ENCODE results near the gene NOL11.
A peak's percentile ranks its signal among the peaks of the same experiment; 100 is the strongest.
"Not testable (repeated sequence)": the region's sequence is repeated elsewhere in the genome, so short reads cannot be mapped to it uniquely, and the experiment has no call there.

Gene NOL11

DNA sequence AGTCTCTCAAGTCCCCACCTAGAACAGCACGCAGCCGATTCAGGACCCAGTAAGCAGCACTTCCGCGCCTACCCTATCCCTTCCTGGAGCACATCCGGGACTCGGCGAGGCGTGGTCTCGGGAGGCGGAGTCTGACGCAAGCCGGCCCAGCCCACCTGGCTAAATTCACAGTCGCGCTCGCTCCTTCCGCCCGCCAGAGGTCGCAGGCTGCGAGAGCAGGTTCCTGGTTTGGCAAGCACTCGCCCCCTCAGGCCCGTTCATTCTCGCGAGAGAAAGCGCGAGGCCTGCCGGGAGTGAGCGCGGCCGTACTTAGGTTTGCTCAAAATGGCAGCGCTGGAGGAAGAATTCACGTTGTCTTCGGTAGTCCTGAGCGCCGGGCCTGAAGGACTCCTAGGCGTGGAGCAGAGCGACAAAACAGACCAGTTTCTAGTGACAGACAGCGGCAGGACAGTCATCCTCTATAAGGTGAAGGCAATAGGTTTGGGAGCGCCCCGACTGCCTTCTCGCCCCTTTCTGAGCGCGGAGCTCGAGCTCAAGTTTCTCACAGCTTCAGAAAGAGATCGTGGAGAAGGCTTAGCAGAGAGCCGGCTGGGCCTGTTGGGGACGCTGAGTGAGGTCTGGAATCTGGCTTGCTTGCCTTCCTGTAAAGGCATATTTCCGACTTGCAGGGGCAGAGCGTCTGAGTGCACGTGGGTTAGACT, at the start of gene NOL11:
TSS of gene NOL11 (plus strand) at position 313 of the 701 bp plus-strand sequence. CDS start at position 325, 12 bp downstream.
- DNase-seq = peak; percentile 99

- no peak for DNase-seq
These were observed 46.2 kb upstream of the NOL11 start for GRCh38 chr17:67671493-67671892.

DNA sequence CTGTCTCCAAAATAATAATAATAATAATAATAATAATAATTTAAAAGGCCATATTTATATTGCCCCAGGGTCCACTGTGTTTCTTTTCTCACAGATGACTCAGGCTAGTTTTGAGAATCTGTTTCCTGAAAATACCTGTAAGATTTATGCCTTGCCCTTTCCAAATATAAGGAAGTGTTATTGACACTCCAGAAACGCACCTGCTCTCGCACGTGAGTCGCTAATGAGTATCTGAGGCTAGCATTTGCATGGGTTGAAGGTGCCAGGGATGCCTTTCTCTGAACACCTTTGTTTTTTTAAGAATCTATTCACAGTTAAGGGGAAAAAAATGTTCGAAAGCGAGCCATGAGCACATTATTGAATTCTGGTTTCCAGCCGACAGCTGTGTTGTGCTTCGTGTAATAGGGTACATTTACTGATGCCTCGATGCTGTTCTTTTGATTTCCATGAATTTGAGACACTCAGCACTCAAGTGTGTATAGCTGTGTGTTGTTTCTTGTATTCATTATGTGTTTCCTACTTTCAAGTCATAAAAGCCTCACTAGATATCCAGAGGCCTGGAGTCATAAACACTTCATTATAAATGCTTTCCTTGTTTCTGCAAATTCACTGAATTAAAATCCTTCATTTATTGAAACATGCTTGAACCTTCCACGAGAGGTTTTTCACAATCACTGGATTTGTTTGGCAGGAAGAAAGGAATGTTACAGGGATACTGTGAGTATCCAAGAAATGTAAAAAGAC, 45.0 kb upstream of the NOL11 start:
- no peak for DNase-seq

DNA sequence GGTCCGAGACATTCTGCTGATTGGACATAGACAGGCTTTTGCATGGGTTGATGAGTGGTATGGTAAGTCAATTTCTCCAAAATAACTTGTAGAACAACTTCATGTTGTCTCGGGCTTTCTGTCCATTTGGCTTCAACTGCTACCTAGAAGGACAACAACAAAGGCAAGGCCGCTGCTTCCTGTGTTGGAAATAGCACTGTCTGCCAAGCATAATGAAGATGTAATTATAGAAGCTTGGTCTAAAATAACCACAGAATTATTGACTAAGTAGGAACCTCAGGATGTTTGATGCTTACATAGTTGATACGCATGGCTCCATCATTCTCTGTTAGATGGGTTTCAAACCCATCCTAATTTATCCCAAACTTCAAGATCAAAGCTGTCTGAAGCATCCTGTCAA, 42.3 kb upstream of the NOL11 start:
- no peak for DNase-seq

GRCh38 chr17:67676305-67676704, 41.4 kb upstream of the NOL11 start:
- no peak for DNase-seq

DNA sequence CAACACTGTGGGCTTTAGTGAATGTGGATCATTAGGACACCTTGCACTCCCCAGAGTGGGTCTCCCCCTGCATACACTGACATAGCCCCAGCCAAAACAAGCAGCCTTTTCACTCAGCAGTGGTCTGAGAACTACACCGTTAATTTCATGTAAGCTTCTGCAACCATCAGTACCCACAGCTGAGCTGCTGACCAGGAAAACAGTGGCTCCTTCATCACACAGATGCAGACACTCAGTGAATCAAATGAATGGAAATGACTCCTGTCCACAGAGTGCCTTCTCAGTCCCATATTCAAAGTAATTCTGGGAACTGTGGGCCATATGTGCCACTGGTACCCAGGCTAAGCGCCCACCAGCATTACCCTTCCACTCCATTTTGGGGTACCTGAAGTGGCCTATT, 39.3 kb upstream of the NOL11 start:
- DNase-seq = no peak

DNA sequence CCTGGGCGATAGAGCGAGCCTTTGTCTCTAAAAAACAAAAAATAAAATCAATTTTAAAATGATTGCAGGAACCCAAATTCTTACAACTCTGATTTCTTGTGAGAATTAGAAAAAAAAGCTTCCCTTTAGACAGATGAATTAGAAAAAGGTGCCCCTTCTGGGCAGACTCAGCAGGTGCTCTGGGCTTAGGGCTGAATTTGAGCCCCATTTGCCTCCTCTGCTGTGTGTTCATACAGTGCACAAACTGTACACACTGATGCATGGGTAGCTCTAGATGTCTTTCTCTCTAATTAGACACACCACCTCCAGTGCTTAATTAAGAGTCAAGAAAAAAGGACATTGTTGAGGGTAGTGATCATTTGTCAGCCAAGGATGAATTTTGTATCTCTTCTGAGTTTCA, 38.5 kb upstream of the NOL11 start:
- no peak for DNase-seq

DNA sequence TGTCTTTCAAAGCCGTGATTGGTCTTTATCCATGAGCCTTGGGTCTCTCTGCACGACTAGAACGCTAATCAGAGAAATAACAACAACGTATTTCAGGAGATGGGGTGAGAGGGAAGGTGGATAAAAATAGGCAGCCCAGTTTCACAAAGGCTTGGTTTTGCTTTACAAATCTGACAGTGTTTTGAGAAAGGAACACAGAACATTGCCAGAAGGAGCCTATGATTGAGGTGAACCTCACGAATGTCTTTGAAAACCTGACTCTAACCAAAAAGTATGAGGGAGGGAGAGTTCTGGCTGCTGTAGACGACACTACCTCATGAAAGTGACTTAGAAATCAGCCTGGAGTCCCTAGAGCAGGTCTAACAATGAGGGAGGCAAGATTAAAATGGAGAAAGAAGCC, 38.0 kb upstream of the NOL11 start:
- no peak for DNase-seq

- DNase-seq = no peak
These were observed 37.1 kb upstream of the NOL11 start for GRCh38 chr17:67680445-67681224.

- no peak for DNase-seq
These were observed 35.5 kb upstream of the NOL11 start for GRCh38 chr17:67682196-67682595.

DNA sequence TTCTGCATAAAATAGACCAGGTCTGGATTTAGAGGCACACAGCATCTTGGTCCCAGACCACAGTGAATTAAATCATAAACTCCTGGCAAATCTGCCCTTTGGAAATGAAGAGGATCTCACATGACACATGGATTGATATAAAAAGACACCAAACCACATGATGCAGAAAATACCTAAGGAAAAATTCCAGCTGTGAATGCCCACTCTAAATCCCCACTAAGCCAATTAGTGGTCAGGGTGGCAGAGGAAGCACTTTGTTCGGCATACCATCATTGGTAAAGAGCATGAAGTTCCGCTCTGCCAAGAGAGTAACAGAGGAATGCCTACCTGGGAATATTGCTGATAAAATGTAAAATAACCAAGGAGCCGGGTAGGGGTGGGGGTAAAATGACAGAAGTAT, 32.4 kb upstream of the NOL11 start:
- no peak for DNase-seq

- no peak for DNase-seq
These were observed 31.5 kb upstream of the NOL11 start for GRCh38 chr17:67686241-67686640.

GRCh38 chr17:67687511-67687910, 30.2 kb upstream of the NOL11 start:
- no peak for DNase-seq

GRCh38 chr17:67689534-67690177, 28.1 kb upstream of the NOL11 start:
- DNase-seq = peak; percentile 56

DNA sequence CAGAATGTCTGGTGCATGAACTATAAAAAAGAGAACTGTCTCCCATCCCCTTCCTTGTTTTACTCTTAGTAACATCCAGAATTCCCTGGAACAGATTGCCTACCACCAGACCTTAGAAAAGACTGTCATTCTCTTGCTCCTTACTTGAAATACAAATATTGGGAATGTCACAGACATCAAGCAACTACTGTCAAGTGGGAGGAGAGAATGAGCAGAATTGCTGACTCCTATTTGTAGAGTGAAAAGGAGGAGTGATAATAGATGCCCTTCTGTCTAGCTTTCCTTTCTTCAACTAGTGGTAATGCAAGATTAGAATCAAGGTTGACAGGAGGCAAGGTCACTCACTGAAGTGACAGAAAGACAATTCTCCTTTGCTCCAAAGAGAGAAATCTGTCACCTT, 23.9 kb upstream of the NOL11 start:
- no peak for DNase-seq

DNA sequence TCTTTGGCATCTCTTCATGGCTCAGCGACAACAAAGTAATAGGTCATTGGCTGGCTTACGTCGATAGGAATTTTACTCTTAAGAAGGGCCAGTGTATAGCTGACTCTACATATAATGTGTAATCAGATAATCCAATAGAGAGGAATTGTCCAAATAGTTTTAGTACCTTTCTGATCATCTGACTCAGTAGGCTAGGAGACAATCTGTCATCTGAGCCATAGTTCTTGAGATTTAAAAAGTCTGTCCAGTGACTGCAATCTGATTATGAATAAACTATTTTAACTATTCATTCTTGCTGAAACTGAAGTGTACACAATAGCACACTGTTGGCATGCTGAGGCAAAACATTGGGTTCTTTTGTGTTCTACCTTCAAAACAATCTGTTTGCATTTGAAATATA, 21.4 kb upstream of the NOL11 start:
- no peak for DNase-seq

GRCh38 chr17:67696853-67697498, 20.8 kb upstream of the NOL11 start:
- no peak for DNase-seq

- no peak for DNase-seq
These were observed 17.6 kb upstream of the NOL11 start for GRCh38 chr17:67700037-67700724.

GRCh38 chr17:67700725-67701119, 17.0 kb upstream of the NOL11 start:
- no peak for DNase-seq

DNA sequence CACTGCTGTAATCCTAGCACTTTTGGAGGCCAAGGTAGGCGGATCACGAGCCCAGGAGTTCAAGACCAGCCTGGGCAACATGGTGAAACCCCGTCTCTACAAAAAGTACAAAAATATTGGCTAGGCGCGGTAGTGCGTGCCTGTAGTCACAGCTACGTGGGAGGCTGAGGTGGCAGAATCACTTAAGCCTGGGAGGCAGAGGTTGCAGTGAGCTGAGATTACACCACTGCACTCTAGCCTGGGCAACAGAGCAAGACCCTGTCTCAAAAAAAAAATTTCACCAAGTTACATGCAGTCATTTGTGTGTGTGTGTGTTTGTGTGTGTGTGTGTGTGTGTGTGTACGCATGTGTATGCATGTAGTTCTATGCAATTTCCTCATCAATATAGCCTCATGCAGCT, 14.9 kb upstream of the NOL11 start:
- DNase-seq = not testable (repeated sequence)

GRCh38 chr17:67707442-67707841, 10.3 kb upstream of the NOL11 start:
- no peak for DNase-seq

DNA sequence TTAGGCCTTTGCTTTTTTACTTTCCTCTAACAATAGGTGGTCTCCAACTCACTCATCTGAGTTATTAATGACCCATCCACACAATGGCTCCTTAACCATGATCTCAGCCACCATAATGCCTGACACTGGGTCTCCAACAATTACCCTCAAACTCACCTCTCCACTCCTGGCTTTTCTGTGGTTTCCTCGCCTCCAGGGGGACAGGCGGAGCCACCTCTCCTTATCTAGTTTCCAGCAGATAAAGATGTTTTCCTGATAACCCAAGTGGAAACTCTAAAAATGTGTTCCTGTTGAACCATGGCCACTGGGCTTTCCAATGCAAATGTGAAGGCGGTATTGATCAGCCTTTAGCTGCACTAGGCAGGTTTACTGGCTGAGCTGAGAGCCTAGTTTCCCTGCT, 9.4 kb upstream of the NOL11 start:
- no peak for DNase-seq
